ENCODE measurements around the gene GABRG1.

The GABRG1 gene

GRCh38 chr4:46123913-46124755 is at the start of gene GABRG1:
GABRG1 (minus strand) TSS chr4:46124054; CDS start chr4:46123913, 141 bp downstream.
- DNase-seq (ENCODE audit: low read depth in 1 of 2, low spot score in 1 of 2), result no peak

GRCh38 chr4:46146993-46147392 is 23.1 kb upstream of the GABRG1 start:
- no peak for DNase-seq (ENCODE audit: low read depth in 1 of 2, low spot score in 1 of 2)

GRCh38 chr4:46131498-46132057 is 7.7 kb upstream of the GABRG1 start:
- no peak for DNase-seq (ENCODE audit: low read depth in 1 of 2, low spot score in 1 of 2)

GRCh38 chr4:46124773-46125413 is 1.0 kb upstream of the GABRG1 start:
- no peak for DNase-seq (ENCODE audit: low read depth in 1 of 2, low spot score in 1 of 2)

GRCh38 chr4:46081674-46082073 is 42.2 kb downstream of the GABRG1 start:
- no peak for DNase-seq (ENCODE audit: low read depth in 1 of 2, low spot score in 1 of 2)

- no peak for DNase-seq (ENCODE audit: low read depth in 1 of 2, low spot score in 1 of 2)
These were observed 42.6 kb downstream of the GABRG1 start for GRCh38 chr4:46081248-46081647.

GRCh38 chr4:46073778-46074177 is 50.1 kb downstream of the GABRG1 start:
- DNase-seq (ENCODE audit: low read depth in 1 of 2, low spot score in 1 of 2), result no peak

- no peak for DNase-seq (ENCODE audit: low read depth in 1 of 2, low spot score in 1 of 2)
These were observed 72.5 kb downstream of the GABRG1 start for GRCh38 chr4:46051392-46051791.

GRCh38 chr4:46032056-46032455 is 91.8 kb downstream of the GABRG1 start:
- no peak for DNase-seq (ENCODE audit: low read depth in 1 of 2, low spot score in 1 of 2)

- no peak for DNase-seq (ENCODE audit: low read depth in 1 of 2, low spot score in 1 of 2)
These were observed 107.5 kb downstream of the GABRG1 start for GRCh38 chr4:46016306-46016705.

- DNase-seq (ENCODE audit: low read depth in 1 of 2, low spot score in 1 of 2), result no peak
These were observed 131.1 kb downstream of the GABRG1 start for GRCh38 chr4:45992728-45993127.

GRCh38 chr4:45989775-45990174 is 134.1 kb downstream of the GABRG1 start:
- no peak for DNase-seq (ENCODE audit: low read depth in 1 of 2, low spot score in 1 of 2)

GRCh38 chr4:45987858-45988257 is 136.0 kb downstream of the GABRG1 start:
- DNase-seq (ENCODE audit: low read depth in 1 of 2, low spot score in 1 of 2), result no peak

Data from stimulated activated CD4-positive, alpha-beta T cell treated with anti-CD3 and anti-CD28 coated beads, Interleukin-15, amount 100 ng/mL, for 1 hour (primary cell).